Panc1 (cell line): ENCODE data around the gene SKIC8.

Source experiments
- CTCF ChIP-seq: fragments of 450-650 bp; IDR thresholded peaks from 2 replicates; pipeline ENCODE4 v1.5.1; 2017; ENCODE audit warnings: mild to moderate bottlenecking
- SIN3A ChIP-seq: IDR thresholded peaks from 2 replicates; pipeline ENCODE4 v1.6.1; 2012; ENCODE audit warnings: low read depth, mild to moderate bottlenecking, low read length, moderate library complexity, borderline replicate concordance; ENCODE audit not compliant: insufficient read depth

GRCh38 chr15:78272316-78272715, 27.1 kb downstream of the SKIC8 start:
- TF ChIP-seq CTCF, result no peak
- no peak for TF ChIP-seq SIN3A
